Osteoblast (primary cell): Measurements from ENCODE around the gene CD68. TPM values are rescaled to one million over a fixed set of nuclear protein-coding genes. Genes with fewer than 3 reads are reported as not detected.

Experiments
- DNase-seq: peaks from one replicate; pipeline ENCODE4 v3.0.0; 2011; ENCODE audit warnings: low spot score, mixed read lengths; ENCODE audit not compliant: insufficient read length; ENCODE audit errors: missing footprints
- H2AFZ ChIP-seq: 2 replicates; pipeline ENCODE4 v1.6.0; 2011; ENCODE audit warnings: mild to moderate bottlenecking, low read length
- H3K27ac ChIP-seq: 2 replicates; pipeline ENCODE4 v1.5.1; 2011; ENCODE audit warnings: mild to moderate bottlenecking, low read depth, low read length, moderate library complexity
- H3K27me3 ChIP-seq: 2 replicates; pipeline ENCODE4 v1.6.0; 2012; ENCODE audit warnings: mild to moderate bottlenecking, control low read depth, inconsistent platforms, low read length, moderate library complexity; ENCODE audit not compliant: insufficient read depth
- H3K36me3 ChIP-seq: 2 replicates; pipeline ENCODE4 v1.5.1; 2011; ENCODE audit warnings: mild to moderate bottlenecking, low read length, control low read depth, moderate library complexity; ENCODE audit not compliant: insufficient read depth
- H3K4me1 ChIP-seq: 2 replicates; pipeline ENCODE4 v1.5.1; 2011; ENCODE audit warnings: mild to moderate bottlenecking, low read length, control low read depth, moderate library complexity; ENCODE audit not compliant: insufficient read depth
- H3K4me2 ChIP-seq: 2 replicates; pipeline ENCODE4 v1.6.0; 2011; ENCODE audit warnings: mild to moderate bottlenecking, low read length; ENCODE audit not compliant: insufficient read depth
- H3K4me3 ChIP-seq: fragments of 200-600 bp; sonication (generic); 3 replicates; pipeline ENCODE4 v1.5.1; 2012; ENCODE audit warnings: mild to moderate bottlenecking, low read length, inconsistent platforms; ENCODE audit not compliant: insufficient read depth
- H3K79me2 ChIP-seq: 2 replicates; pipeline ENCODE4 v1.6.0; 2012; ENCODE audit warnings: mild to moderate bottlenecking, low read length, control low read depth, inconsistent platforms; ENCODE audit not compliant: insufficient read depth
- H3K9me3 ChIP-seq: 2 replicates; pipeline ENCODE4 v1.5.1; 2011; ENCODE audit warnings: low read depth, low read length, control low read depth
- H4K20me1 ChIP-seq: 2 replicates; pipeline ENCODE4 v1.6.0; 2012; ENCODE audit warnings: mild to moderate bottlenecking, low read length, control low read depth; ENCODE audit not compliant: insufficient read depth
- total RNA-seq: library from RNA; depleted of rRNA; stranded (reverse); fragments of >200 nt; gene quantifications from 2 replicates; pipeline ENCODE4 v1.2.3, GENCODE V29; 2012
- TF ChIP-seq, protein P1 (sequence below): IDR thresholded peaks from 2 replicates; pipeline ENCODE4 v1.5.1; 2011; ENCODE audit warnings: mild to moderate bottlenecking, low read depth, low read length, moderate library complexity; ENCODE audit errors: extremely low read depth

The CD68 gene
- total RNA-seq, 1 donor: 31.8 TPM

DNA sequence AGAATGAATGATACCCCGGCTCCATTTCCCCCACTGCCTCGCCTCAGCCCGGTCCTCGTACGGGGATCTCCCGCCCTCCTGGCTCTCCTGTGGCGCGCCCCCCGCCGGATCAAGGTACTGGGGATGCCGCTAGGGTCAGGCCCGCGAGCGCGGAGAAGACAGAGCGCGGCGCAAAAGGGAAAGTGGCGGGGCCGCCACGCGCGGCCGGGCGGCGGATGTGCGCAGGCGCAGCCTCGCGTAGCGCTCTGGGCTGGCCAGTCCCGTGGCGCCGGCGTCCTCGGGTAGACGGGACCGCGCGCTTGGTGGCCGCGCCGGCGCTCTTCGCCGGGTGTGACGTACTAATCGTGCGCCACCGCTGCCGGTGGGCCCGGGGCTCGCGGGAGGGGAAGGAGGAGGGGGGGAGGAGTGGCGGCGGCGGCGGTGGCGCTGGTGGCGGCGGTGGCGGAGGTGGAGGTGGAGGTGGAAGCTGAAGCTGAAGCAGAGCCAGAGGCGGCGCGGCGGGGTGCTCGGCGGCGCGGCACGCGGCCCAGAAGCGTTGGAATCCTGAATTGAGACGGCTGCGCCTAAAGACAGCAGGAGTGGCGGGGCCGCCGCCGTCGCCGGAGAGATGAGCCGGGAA is 17.7 kb upstream of the CD68 start, which contains the start of gene SENP3:
TSS of gene SENP3 (plus strand) at position 331 of the 619 bp plus-strand sequence. CDS start 1,158 bp downstream, outside the sequence.
- peak within 1 kb of the TSS; percentile 100 for H3K4me2 ChIP-seq
- peak within 1 kb of the TSS; percentile 89 for H3K4me3 ChIP-seq
- TF ChIP-seq, protein P1, sequence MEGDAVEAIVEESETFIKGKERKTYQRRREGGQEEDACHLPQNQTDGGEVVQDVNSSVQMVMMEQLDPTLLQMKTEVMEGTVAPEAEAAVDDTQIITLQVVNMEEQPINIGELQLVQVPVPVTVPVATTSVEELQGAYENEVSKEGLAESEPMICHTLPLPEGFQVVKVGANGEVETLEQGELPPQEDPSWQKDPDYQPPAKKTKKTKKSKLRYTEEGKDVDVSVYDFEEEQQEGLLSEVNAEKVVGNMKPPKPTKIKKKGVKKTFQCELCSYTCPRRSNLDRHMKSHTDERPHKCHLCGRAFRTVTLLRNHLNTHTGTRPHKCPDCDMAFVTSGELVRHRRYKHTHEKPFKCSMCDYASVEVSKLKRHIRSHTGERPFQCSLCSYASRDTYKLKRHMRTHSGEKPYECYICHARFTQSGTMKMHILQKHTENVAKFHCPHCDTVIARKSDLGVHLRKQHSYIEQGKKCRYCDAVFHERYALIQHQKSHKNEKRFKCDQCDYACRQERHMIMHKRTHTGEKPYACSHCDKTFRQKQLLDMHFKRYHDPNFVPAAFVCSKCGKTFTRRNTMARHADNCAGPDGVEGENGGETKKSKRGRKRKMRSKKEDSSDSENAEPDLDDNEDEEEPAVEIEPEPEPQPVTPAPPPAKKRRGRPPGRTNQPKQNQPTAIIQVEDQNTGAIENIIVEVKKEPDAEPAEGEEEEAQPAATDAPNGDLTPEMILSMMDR: no peak
- H3K9me3 ChIP-seq: no peaks in the 10 kb centered on the region
- peaks cover 16% of the 10 kb centered on the region for H4K20me1 ChIP-seq
- peak within 1 kb of the TSS; percentile 95 for H2AFZ ChIP-seq
- peaks cover 44% of the 10 kb centered on the region for H3K79me2 ChIP-seq
- H3K4me1 ChIP-seq: peaks cover 30% of the 10 kb centered on the region
- peak; percentile 100 for DNase-seq
- peaks cover 27% of the 10 kb centered on the region for H3K36me3 ChIP-seq
- no peaks in the 10 kb centered on the region for H3K27me3 ChIP-seq
- peak within 1 kb of the TSS; percentile 79 for H3K27ac ChIP-seq

DNA sequence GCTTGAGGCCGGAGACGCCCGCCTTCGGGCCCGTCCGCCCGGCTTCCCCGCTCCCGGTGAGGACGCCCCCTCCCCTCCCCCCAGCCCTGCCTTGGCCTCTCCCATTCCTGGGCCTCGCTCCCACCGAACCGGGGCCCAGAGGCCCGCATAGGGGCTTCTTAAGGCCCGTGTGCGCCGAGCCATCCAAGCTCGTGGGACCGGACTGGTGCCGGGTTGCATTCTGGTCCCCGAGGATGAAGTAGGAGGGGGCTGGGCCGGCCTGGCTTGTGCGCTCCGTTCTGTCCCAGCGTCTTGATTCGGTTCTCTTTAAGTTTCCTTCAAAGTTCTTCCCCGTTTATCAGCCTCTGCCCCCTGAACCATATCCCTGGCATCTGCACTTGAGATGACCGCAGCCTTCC is 17.2 kb upstream of the CD68 start:
- Histone ChIP-seq H2AFZ (peak overlapping the region; percentile 62), H3K79me2 (peaks cover 49% of the 10 kb centered on the region), H3K4me2 (peak overlapping the region; percentile 100), H3K4me1 (peaks cover 30% of the 10 kb centered on the region), H3K4me3 (peak overlapping the region; percentile 89), H3K36me3 (peaks cover 32% of the 10 kb centered on the region), H4K20me1 (peaks cover 16% of the 10 kb centered on the region), H3K27ac (peak overlapping the region; percentile 39), H3K9me3 (no peaks in the 10 kb centered on the region), H3K27me3 (no peaks in the 10 kb centered on the region)
- peak; percentile 85 for DNase-seq
- TF ChIP-seq, protein P1: no peak

DNA sequence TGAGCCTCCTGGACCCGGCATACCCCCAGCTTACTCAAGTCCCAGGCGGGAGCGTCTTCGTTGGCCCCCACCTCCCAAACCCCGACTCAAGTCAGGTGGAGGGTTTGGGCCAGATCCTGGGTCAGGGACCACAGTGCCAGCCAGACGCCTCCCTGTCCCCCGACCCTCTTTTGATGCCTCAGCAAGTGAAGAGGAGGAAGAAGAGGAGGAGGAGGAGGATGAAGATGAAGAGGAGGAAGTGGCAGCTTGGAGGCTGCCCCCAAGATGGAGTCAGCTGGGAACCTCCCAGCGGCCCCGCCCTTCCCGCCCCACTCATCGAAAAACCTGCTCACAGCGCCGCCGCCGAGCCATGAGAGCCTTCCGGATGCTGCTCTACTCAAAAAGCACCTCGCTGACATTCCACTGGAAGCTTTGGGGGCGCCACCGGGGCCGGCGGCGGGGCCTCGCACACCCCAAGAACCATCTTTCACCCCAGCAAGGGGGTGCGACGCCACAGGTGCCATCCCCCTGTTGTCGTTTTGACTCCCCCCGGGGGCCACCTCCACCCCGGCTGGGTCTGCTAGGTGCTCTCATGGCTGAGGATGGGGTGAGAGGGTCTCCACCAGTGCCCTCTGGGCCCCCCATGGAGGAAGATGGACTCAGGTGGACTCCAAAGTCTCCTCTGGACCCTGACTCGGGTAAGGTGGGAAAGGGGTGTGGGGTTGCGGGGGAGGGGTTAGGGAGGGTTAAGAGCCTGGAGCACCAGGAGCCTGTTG is 16.1 kb upstream of the CD68 start:
- Histone ChIP-seq H3K4me2 (peak overlapping the region; percentile 100), H3K27me3 (no peaks in the 10 kb centered on the region), H4K20me1 (peaks cover 16% of the 10 kb centered on the region), H3K4me1 (peaks cover 24% of the 10 kb centered on the region), H3K36me3 (peaks cover 38% of the 10 kb centered on the region), H3K27ac (peak overlapping the region; percentile 17), H3K9me3 (no peaks in the 10 kb centered on the region), H2AFZ (no peak overlapping the region), H3K4me3 (peak overlapping the region; percentile 89), H3K79me2 (peaks cover 53% of the 10 kb centered on the region)
- no peak for DNase-seq
- TF ChIP-seq, protein P1: no peak

DNA sequence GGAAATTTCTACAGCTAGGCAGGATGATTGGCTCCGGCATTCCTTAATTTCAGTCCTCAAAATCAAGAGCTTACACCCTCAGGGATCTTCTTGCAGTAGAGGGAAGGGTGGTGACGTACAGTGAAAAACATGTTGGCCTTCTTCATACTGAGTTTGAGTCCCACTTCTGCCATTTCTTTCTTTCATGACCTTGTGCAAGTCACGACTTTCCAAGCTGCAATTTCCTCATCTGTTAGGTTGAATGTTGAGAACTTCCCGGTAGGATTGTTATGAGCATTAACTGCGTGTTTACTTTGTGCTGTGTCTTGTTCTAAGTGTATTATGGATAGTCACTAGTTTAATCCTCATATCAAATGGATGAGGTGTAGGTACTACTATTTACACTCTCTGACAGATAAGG is 9.9 kb upstream of the CD68 start:
- no peak overlapping the region for H3K4me3 ChIP-seq
- no peaks in the 10 kb centered on the region for H3K27me3 ChIP-seq
- TF ChIP-seq, protein P1: no peak
- no peak for DNase-seq
- H2AFZ ChIP-seq: no peak overlapping the region
- H3K4me1 ChIP-seq: peaks cover 13% of the 10 kb centered on the region
- H3K27ac ChIP-seq: no peak overlapping the region
- no peak overlapping the region for H3K4me2 ChIP-seq
- peaks cover 69% of the 10 kb centered on the region for H3K36me3 ChIP-seq
- peaks cover 26% of the 10 kb centered on the region for H4K20me1 ChIP-seq
- peaks cover 70% of the 10 kb centered on the region for H3K79me2 ChIP-seq
- no peaks in the 10 kb centered on the region for H3K9me3 ChIP-seq
